Omental fat pad (tissue), 4 donors: Measurements from ENCODE around the gene DHRS7B. TPM values are rescaled to one million over a fixed set of nuclear protein-coding genes. Genes with fewer than 3 reads are reported as not detected.
A peak's percentile ranks its signal among the peaks of the same experiment; 100 is the strongest.

Experiments
- ATAC-seq: fragments of 150-250 bp; one replicate; pipeline ENCODE4 v1.9.1; 2016; ENCODE audit warnings: mild to moderate bottlenecking, moderate library complexity; ENCODE audit not compliant: low FRiP score
- DNase-seq: peaks from one replicate; pipeline ENCODE4 v3.0.0-alpha.2; 2019; ENCODE audit warnings: low spot score
- total RNA-seq, 4 donors: library from RNA; depleted of rRNA; stranded (reverse); fragments of >200 nt; gene quantifications; one replicate each; pipeline ENCODE4 v1.1.0, GENCODE V29; 2016
- TF ChIP-seq, protein P1 (sequence below), 3 donors: fragments of 450-650 bp; IDR thresholded peaks; one replicate each; pipeline ENCODE4 v1.5.1; 2016 to 2017; ENCODE audit warnings: antibody characterized with exemption in 3 of 3, mild to moderate bottlenecking in 3 of 3, moderate library complexity in 2 of 3

DHRS7B gene
- total RNA-seq, 4 donors from 2014 or later, result 33.6 to 55.6 (median 46.5) TPM

DNA sequence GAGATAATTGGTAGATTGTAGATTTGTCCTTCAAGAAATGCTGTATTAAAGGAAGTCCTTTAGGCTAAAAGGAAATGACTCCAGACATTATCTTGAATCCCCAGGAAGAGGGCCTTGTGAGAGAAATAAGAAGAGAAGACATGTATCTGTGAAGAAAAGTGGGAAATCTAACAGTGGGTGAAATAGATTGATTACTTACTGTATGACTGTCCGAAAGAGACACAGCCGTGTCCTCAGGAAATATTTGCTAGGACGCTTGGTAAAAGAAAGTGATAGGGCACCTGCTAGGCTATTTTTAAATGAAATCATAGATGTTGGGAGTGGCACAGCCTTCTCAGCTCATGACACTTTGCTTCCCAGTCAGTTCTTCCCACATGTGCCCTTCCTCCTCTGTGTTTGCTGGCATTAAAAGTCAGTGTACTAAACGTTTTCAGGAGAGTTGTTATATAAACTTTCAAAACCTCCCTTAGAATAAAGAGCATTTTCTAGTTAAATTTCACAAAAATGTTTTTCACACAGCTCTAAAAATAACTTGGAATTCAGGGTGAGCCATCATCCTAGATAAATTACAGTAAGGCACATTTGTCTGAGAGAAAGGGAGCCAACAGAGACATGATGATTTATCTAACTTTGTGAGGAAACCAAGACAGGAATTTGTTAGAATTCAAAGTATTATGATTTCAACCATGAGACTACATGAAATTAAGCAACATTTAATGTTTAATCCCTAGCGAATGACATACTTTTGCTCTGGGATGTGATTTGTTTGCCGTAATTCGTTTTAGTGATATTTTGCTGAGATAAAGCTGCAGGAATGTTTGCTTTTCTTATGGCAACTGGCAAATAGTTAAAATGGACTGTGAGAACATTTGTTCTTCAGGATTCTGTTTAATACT, 35.0 kb downstream of the DHRS7B start:
- TF ChIP-seq, protein P1, sequence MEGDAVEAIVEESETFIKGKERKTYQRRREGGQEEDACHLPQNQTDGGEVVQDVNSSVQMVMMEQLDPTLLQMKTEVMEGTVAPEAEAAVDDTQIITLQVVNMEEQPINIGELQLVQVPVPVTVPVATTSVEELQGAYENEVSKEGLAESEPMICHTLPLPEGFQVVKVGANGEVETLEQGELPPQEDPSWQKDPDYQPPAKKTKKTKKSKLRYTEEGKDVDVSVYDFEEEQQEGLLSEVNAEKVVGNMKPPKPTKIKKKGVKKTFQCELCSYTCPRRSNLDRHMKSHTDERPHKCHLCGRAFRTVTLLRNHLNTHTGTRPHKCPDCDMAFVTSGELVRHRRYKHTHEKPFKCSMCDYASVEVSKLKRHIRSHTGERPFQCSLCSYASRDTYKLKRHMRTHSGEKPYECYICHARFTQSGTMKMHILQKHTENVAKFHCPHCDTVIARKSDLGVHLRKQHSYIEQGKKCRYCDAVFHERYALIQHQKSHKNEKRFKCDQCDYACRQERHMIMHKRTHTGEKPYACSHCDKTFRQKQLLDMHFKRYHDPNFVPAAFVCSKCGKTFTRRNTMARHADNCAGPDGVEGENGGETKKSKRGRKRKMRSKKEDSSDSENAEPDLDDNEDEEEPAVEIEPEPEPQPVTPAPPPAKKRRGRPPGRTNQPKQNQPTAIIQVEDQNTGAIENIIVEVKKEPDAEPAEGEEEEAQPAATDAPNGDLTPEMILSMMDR (IDR thresholded peaks at IDR 0.05), result no peak
- ATAC-seq, result peak; percentile 65
- DNase-seq, result no peak

DNA sequence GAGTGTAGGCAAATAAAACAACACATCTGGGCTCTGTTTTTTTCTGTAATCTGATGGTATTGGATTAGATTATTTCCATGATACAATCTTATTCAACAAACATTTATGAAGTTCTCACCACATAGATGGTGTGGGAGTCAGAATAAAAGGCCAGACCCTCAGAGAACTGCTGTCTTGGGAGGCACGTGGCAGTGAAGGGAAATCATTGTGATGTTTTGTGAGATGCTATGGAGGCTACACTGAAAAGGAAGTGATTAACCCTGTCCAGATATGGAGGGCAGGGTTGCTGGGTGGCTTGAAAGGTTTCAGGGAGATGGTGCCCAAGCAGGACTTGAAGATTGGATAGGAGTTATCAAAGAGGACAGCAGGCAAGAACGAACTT, 35.6 kb downstream of the DHRS7B start:
- TF ChIP-seq, protein P1 (IDR thresholded peaks at IDR 0.05), result no peak
- no peak for DNase-seq
- no peak for ATAC-seq

DNA sequence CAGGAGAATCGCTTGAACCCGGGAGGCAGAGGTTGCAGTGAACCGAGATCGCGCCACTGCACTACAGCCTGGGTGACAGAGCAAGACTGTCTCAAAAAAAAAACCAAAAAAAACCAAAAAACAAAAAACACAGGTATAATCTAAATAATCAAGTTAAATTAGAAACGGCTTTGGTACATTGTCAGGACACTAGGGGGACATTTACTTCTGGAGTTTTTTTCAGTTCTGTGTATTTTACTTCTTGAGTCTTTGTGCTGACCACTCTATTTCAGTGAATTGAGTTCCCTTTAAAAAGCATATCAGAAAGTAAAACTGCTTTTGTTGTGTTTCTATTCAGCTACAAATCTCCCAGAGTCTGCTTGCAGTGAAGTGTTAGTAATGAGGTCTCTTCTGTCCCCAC, 36.3 kb downstream of the DHRS7B start:
- TF ChIP-seq, protein P1 (IDR thresholded peaks at IDR 0.05), result no peak
- DNase-seq, result no peak
- no peak for ATAC-seq

DNA sequence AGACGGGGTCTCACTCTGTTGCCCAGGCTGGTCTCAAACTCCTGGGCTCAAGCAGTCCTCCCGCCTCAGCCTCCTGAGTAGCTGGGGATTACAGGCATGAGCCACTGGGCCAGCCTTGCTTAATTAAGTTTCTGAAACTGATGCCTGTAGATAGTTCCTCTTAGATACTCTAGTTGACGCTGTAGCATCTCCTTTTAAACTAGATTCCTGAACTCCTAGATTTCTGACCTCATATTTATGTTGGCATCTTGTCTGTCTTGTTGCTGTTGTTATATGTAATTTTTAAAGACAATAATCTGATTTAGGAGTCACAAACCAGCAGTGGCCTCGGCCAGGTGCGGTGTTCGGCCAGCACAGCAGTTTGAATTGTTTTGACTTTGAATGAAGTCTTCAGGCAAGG, 37.5 kb downstream of the DHRS7B start:
- no peak for DNase-seq
- TF ChIP-seq, protein P1 (IDR thresholded peaks at IDR 0.05), result no peak
- ATAC-seq, result no peak

DNA sequence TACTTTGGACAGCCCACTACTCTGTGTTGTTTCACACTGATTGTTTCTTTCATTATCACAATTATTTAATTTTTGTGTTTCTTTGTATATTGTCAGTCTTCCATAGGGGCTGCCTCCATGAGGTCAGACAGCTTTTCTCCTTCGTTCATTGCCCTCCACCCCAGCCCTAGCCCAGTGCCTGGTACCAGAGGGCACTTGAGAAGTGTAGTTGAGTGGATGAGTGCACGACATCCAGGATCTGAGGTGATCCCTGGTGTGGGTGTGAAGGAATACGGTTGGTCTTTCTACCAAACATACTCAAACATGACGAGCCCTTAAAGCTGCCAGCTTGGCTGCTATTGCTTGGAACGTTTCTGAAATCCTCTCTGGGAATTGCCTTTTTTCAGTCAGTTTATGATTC, 37.9 kb downstream of the DHRS7B start:
- TF ChIP-seq, protein P1 (IDR thresholded peaks at IDR 0.05), result no peak
- DNase-seq, result no peak
- no peak for ATAC-seq

DNA sequence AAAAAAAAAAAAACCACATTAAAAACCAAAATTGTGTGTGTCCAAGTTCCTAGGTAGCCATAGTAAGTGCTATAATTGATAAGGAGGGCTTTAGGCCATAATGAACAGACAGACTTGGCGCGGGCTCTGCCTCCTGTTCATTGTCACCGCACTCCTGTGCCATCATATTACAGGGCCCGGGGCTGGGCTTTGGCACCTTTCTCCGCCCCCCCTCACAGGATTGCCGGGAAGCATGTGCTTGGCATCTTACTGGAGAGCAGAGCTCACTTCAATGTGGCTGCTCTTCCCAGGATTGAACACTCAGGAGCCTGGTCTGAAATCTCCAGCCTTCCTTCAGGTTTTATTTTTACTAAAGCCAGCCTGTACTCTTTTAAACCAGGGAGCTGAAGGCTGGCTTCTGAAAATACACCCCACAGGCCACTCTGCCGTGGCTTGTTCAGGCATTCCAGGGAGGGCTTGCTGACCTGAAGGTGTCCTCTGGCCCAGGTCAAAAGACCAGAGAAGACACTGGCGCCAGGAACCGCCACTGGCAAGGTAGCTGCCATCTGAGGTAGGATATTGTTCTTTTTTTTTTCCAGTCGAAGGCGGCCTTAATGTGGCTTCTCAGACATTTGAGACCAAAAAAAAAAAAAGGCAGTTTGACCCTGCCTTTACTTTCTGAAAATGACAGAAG, 39.3 kb downstream of the DHRS7B start:
- no peak for ATAC-seq
- TF ChIP-seq, protein P1 (IDR thresholded peaks at IDR 0.05), result no peak
- no peak for DNase-seq
